Suppressor macrophage treated with lipopolysaccharide for 4 hours (primary cell): ENCODE results near the gene RSAD2.
A peak's percentile ranks its signal among the peaks of the same experiment; 100 is the strongest.
"Not testable (repeated sequence)": the region's sequence is repeated elsewhere in the genome, so short reads cannot be mapped to it uniquely, and the experiment has no call there.

Source experiments
- DNase-seq: peaks from one replicate; pipeline ENCODE4 v3.0.0-alpha.2; 2020

Gene RSAD2

DNA sequence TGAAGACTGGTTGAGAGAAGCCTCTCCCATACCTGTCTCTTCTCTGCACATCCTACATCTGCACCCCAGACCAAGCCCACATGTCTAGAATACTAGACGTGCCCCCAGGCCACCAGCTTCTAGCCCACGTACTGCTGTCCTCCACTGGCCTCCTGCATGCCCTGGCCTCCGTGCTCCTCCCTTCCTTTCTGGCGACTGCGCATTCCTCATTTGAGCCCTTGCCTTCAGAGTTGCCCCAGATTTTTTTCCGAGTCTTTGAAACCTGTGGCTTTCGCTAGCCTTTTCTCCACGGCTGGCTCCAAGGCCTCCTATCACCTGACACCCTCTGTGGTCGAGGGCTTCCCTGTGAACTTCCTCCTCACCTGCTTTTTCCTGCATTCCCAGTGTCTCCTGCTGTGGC, 50.9 kb downstream of the RSAD2 start:
- DNase-seq = no peak

DNA sequence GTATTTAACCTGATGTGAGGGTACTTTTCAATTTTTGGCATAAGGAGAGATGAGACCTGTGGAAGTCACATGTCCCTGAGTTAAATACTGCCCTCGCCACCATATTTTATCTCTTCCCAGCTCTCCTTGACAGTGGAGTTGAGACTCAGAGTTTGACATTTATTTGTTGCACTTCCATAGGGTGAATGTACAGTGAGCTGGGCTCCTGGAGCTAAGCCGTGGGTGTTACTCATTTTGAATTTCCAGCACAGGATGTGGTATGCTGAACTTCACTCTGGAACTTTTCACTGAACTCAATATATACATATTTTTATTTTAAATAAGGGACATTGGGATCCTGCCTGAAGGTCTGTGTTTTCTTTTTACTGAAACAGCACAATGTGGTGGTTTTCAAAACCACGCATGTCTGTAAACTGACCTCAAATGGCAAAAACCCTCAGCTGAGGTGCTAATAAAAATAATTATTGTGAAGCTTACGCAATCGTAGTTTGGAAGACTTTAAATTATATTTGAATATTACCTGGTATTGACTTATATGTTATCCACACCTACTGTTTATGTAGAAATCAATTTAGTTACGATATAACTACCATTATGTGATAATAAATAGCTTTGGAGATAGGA, 51.7 kb downstream of the RSAD2 start:
- DNase-seq = no peak

DNA sequence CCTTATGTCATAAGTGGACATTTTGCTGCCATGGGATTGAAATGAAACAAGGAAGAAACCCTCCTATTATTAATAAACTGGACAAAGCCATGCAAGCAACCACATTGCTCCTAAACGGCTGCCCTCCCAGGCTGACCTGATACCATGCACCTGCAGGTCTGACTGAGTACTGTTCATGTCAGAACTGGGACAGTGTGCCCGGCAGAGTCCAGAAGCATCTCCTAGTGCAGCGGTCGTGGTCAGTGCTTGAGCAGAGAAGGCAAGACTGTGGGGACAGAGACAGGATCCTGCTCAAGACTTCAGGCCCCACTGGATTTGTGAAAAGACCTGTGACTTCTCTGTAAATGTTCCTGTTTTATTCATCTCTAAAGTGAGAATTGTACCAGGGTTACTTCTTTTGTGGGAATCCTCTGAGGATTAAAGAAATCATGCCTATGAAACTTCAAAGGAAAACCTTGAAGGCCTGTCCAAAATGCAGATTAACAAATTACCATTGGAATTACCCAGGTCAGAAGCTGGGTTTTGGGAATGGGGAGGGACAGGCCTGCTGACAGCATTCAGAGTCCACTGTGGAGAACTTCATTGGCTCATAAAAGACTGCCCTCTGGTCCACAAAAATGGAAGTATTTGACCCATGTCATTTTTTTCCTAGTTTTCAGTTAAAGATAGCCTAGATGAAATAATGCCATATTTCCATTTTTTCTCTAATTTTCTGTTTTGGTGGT, 53.5 kb downstream of the RSAD2 start:
- DNase-seq = no peak

DNA sequence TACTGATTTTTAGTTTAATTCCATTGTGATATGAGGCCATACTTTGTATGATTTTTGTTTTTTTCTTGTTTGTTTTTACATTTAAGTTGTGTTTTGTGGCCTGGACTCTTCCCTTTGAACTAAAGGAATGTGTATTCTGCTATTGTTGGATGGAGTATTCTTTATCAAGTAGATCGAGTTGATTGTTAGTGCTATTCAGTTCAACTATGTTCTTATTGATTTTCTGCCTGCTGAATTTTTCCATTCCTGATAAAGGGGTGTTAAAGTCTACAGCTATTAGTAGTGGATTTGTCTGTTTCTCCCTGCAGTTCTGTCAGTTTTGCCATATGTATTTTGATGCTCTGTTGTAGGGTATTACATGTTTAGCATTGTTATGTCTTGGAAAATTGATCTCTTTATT, 54.2 kb downstream of the RSAD2 start:
- DNase-seq = no peak

DNA sequence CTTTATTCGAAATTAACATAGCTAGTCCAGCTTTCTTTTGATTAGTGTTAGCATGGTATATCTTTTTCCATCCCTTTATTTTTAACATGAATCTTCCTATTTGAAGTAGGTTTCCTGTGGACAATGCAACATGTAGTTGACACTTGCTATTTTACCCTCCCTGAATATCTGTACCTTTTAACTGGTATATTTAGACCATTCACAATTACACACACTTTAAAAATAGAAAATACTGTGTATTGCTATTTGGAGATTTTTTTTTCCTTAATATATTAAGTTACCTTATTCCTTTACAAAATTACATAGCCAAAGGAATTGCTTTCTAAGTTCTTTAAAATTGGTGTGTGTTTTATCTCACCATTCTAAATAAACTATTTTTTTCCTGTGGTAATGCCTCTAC, 54.6 kb downstream of the RSAD2 start:
- DNase-seq = no peak

DNA sequence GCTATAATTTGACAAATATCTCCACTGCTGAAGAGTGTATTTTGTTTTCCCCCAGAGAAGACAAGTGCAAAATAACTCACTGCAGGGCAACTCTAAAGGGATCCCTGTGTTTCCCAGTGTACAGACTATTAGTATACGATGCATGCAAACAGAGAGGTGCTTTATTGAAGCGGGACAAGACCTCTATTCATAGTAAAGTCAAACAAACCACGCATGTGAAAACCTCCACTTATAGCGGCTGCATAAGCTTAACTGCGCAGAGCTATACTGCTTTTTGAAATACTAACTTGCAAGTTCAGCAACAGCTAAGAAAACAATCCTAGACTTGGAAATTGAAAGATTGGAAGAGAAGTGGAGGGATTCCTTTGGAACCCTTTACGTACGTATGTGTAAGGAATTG, 55.3 kb downstream of the RSAD2 start:
- DNase-seq = no peak

DNA sequence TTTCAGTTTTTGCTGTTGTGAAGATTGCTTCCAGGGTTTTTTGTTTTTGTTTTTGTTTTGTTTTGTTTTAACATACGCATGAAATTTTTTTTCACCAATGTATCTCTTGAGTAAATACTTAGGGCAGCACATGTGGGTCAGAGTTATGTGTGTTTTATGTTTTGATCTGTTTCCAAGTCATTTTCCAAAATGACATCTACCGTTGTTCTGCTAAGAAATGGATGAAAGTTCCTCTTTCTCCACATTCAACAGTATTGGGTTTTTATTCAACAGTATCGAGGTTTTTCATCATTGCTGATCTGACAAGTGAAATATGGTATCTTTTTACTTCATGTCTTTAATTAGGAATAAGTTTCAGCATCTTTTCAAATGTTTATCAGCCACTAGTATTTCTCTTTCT, 56.3 kb downstream of the RSAD2 start:
- DNase-seq = no peak

DNA sequence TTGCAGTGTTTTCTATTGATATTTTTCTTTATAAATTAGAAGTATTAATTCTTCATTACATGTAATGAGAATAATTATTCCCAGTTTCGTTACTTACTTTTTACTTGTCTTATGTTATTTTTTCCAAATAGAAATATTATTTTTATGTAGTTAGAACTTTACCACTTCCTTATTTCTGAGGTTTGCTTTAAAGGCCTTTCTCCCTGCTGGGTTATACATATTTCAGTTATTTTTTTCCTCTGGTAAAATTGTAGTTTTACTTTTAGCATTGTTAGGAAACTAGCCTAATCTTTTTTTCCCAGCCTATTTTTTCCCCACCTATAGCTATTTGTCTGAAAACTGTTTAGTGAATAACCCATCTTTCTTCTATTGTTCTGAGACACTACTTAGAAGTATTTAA, 56.8 kb downstream of the RSAD2 start:
- DNase-seq = no peak

DNA sequence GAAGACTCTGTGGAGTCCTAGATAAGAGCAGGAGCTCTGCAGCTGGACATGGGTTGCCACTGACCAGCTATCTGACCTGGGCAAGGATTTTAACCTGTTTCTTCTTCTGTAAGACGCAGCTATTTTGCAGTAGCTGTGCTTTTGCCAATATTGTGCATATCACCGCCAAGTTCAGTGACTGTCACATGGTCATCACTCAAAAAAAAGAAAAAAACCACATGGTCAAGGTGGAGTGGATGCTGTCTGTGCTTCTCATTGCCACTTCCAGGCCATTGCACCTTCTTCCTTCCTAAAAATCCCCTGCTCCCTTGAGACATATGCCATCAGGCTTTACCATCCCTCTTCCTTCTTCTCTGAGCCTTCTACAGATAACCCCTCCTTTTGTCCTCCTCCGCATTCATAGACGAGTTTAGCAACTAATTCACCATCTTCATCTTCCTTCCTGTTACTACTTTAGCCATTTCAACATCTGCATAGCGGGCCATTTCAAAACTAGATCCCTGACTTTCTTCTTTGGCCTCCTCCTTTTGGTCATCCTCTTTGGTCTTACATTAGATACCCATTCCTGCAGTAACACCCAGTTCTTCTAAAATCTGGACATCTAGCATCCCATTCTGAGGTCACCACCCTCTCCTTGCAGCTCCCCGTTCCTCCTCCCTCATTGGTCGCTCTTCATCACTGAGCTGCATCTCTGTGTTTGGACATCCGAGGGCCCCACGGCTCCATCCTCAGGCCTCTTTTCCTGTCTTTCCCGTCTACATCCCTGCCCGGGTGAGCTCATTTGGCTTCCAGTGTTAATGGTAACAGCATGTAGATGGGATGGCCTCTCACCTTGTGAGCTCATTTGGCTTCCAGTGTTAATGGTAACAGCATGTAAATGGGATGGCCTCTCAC, 57.4 kb downstream of the RSAD2 start:
- peak; percentile 35 for DNase-seq

DNA sequence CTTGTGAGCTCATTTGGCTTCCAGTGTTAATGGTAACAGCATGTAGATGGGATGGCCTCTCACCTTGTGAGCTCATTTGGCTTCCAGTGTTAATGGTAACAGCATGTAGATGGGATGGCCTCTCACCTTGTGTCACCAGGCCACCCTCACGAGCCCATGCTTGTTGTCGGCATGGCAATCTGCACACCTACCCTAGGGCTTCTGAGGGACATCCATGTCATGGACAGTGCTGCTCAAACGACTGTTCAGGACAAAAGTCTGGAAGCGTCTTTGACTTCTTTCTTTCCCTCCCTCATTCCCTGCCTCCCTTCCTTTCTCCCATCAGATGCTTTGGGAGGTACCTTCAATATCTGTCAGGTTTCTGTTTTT, 58.1 kb downstream of the RSAD2 start:
- DNase-seq = not testable (repeated sequence)

DNA sequence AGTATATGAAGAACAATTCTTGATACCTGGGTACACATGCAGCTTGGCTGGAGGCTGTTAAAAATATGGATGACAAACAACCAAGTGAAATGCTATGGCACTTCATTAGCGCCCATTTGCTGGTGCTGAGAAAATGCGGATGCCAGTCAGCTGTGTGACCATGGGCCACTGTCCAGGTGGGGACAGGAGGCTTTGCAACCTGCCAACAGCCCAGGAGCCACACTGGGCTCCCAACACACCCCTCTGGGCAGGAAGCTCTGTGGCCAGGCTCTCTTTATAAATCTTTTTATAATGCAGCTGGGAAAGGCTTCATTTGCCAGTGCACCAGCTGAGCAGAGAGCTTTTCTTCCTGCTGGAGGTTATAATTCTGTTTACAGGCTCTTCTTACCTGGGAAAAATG, 59.6 kb downstream of the RSAD2 start:
- no peak for DNase-seq

DNA sequence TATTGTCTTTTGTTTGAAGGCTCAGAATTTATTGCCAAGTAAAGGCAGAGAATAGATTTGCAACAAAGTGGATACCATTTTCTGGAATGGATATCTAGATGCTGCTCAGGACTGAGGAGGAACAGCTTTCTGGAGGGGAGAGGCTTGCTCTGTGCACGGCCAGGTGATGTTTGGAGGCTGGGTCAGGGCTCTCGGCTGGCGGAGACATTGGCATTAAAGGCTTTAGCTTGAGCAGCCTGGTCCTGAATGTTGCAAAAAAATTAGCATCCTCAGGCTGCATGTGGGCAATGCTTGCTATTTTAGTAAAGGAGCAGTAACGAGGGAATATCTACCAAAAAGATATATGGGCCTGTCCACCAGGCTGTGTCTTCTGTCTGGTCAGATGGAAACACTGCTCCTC, 60.0 kb downstream of the RSAD2 start:
- DNase-seq = no peak

DNA sequence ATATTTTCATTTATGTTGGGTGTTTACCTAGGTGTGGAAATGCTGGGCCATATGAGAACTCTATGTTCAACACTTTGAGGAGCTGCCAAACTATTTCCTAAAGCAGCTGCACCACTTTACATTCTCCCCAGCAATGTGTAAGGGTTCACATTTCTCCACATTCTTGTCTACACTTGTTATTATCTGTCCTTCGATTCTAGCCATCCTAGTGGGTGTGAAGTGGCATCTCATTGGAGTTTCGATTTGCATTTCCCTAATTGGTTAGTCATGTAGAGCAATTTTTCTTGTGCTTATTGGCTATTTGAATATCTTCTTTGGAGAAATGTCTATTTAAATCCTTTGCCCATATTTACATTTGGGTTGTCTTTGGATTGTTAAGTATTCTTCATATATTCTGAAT, 61.5 kb downstream of the RSAD2 start:
- DNase-seq = no peak

DNA sequence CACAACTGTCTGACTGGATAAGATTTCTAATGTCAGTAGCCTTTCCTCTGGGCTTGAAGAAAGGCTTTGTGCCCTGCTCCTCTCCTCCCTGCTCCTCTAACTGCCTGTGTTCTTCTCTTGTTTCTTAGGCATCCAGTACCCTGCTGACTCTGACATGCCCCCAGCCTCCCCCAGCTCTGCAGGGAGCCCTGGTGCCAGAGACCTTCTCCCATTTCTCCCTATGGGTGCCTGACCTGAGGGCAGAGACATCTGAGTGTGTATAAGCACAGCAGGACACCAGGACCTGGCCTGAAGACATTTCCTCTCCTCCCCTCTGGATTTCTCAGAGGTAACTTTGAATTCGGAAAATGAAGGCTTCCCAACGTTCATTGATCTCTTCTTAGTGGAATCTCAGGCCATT, 63.2 kb downstream of the RSAD2 start:
- no peak for DNase-seq

DNA sequence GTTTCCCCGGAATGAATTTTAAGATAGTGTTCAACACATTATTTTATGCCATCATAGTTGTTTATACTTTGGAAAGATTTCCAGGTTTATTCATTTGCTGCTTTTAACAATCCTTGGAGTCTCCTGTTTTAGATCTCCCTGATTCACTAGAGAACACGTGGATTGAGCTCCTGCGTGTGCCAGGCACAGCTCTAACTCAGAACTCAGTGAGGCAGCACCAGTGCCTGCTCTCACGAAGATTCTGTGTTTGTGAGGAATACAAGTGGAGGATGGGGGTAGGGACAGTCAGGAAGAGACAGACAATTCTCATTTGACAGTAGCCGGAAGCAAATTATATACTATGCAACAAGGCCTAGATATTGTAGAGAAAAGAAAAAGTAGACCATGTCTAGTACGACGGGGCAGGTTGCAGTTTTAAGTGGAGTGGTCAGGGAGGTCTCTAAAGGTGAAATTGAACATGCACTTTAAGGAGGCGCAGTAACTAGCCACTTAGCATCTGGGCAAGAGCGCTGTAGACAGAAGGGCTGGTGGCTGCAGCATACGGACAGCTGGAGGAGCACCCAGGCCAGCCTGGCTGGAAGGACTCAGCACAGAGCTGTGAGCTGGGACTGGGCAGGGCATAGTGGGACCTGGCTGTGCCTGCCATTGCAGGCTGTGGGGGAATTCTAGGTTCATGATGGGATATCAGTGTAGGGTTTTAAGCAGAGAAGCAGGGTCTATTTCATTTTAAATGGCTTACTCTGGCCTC, 63.9 kb downstream of the RSAD2 start:
- DNase-seq = no peak

DNA sequence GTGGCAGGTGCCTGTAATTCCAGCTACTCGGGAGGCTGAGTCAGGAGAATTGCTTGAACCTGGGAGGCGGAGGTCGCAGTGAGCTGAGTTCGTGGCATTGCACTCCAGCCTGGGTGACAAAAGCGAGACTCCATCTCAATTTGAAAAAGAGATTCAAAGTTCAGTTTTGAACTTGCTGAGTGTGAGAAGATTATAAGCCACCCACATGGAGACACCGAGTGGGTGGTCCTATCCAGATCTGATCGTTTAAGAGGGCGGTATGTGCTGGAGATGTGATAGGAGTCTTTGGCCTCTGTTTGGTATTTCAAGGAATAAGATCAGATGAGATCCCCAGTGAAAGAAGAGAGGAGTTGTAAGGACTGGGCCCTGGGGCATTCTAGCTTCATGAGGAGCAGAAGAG, 65.3 kb downstream of the RSAD2 start:
- no peak for DNase-seq

DNA sequence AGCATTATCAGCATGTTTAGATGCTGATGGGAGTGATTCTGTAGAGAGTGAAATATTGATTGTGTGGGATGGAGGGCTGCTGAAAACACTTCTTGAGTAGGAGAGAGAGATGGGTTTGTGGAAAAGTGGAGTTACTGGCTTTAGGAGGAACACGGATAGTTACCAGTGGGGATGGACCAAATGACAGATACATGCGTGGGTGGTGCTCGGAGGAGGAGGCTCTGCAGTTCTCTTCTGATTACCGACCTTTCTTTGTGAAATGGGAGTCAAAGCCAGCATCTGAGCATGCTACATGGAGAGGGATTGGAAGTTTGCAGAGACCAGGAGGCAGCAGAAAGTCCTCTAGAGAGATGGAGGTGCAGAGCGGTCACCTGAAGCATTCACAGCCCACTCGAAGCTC, 65.9 kb downstream of the RSAD2 start:
- DNase-seq = no peak

DNA sequence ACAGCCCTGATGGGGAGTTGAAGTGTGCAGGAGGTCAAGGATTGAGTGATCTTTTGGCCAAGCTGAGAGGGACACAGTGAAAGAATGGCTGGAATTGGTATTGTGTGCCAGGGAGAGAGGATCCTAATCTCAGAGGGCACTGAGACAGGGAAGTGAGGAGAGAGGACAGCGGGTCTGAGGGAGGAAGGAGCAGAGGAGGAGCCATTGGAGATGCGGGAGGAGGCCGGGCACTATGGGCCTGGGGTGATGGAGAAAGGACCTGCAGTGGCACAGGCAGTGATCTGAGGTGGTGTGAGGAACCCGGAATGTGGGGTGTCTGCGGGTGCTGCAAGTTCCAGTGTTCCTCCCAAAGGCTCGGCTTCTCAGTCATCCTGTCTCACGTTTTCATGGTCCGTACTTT, 66.4 kb downstream of the RSAD2 start:
- no peak for DNase-seq

DNA sequence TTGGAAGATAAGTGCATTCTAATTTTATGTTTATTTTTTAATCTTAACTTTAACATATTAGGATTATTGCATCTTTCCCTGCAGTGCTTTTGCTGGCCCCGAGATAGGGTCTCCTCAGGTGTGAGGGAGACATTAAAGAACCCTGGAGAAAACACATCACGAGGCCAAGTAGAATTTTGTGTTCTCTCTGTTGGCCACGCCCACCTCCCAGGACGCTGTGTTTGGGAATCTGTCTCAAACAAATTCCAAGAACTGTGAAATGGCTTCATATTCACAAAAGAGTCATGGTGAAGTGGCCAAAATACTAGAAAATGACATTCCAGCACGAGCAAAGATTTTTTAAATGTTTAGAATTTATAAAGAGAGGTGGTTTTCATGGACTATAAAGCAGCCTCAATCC, 67.0 kb downstream of the RSAD2 start:
- no peak for DNase-seq

DNA sequence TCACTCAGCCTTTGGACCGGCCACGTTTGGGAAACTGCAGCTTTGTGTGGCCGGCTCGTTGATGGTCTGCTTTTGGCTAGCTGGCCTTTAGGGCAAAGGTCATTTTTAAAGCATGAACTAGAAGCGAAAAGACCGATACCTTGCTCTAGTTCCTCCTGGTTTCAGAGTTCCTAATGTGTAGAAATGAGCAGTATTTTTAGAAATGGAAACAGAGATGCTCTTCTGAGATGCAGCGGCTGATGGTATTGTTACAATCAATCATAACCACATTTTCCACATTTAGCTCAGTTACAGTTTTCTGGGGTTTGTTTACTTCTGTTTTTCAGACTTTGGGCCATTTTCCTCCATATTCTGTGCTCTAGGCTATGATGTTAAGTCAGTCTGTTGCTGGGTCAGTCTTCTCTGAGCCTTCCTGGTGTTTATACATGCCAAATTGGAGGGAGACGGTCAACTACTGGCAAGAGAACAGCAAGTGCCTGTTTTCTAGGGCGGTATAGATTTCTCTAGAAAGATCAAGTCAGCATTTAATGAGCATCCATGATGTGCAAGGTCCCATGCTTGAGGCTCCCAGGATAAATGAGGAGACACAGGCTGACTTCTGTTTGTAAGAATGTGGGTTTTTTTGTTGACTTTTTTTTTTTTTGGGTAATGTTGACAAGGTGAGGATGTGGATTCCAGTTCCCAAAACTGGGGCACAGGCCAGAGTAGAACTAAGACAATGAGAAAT, 67.7 kb downstream of the RSAD2 start:
- DNase-seq = peak; percentile 63

DNA sequence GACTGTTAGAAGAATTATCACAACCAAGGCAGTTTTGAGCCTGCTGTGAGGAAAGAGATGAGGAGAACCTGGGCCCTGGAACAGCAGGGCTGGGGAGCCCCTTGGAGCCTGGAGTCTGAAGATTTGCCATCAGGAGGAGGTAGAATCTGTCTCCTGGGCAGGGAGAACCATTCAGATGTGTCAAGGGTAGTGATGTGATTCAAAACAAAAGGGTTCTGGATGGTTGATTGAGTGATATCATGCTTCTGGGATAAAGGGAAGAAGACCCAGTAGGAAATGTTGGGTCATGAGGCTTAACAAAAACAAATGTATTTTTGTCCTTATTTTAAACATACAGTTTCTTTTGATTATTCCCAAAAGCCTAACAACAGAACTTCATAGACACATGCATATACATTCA, 68.2 kb downstream of the RSAD2 start:
- peak; percentile 49 for DNase-seq

DNA sequence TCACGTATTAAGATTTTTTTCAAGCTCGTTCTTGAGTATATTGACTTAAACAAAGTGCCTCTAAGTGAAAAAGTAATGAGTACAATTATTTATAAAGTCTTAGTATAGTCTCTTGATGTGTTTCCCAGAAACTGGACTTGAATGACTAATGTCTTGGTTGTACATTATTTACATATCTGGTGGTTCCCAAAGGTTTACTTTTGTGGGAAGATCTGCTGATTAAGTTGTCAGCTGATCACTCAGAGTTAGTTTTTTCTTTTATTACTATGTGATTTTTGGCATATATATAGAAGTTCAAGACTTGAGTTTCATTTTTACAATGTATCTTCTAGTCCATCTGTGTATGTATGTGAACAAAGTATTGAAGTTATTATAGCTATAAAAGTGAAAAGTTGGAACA, 69.1 kb downstream of the RSAD2 start:
- peak; percentile 89 for DNase-seq
